Erythroblast (primary cell): ENCODE data around the gene CALHM6.

Source experiments
- GATA1 ChIP-seq: IDR thresholded peaks from 2 replicates; pipeline ENCODE4 v1.6.1; 2011; ENCODE audit warnings: low read depth, mild to moderate bottlenecking, control low read depth, low read length, moderate library complexity
- POLR2A ChIP-seq: IDR thresholded peaks from 2 replicates; pipeline ENCODE4 v1.6.1; 2011; ENCODE audit warnings: mild to moderate bottlenecking, low read length

DNA sequence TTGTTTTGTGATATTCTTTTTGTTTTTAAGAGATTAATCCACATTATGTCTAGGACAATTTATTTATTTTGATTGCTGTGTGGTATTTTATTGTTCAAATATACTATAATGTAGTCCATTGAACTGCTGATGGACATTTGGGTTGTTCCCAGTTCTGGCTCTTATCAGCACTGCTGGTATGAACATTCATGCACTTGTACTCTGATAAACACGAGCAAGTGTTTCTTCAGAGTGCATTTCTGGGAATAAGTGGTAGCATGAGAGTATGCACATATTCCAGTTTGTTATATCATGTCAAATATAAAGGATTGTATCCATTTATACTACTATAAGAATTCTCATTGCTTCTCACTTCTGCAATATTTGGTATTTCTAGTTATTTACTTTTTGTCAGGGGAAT is 7.1 kb downstream of the CALHM6 start:
- TF ChIP-seq POLR2A, result no peak
- TF ChIP-seq GATA1, result no peak
